NOMO-1 treated with dmso at 0.1 percent for 144 hours (cell line): Measurements from ENCODE around the gene TRMT1.

ENCODE experiments used
- DNase-seq: peaks from one replicate; lab custom pipeline; 2025; ENCODE audit not compliant: unreplicated experiment; lab: John Stamatoyannopoulos, UW

TRMT1 gene

GRCh38 chr19:13057147-13057572, 59.4 kb downstream of the TRMT1 start:
- DNase-seq = no peak

- DNase-seq = no peak
Measured at GRCh38 chr19:13056052-13056660, 60.4 kb downstream of the TRMT1 start.

- DNase-seq = no peak
Measured at GRCh38 chr19:13055213-13056051, 61.1 kb downstream of the TRMT1 start.
